HUES64 (cell line): ENCODE measurements around the gene TXNL1.

Experiments
- H3K27ac ChIP-seq: 2 replicates; pipeline ENCODE4 v1.7.0; 2013; ENCODE audit warnings: low read depth, low read length, inconsistent platforms
- H3K27me3 ChIP-seq: 2 replicates; pipeline ENCODE4 v1.6.1; 2013; ENCODE audit warnings: mild to moderate bottlenecking, low read length; ENCODE audit not compliant: insufficient read depth
- H3K36me3 ChIP-seq: 2 replicates; pipeline ENCODE4 v1.6.1; 2013; ENCODE audit warnings: mild to moderate bottlenecking, low read length; ENCODE audit not compliant: insufficient read depth
- H3K4me1 ChIP-seq: 2 replicates; pipeline ENCODE4 v1.6.1; 2013; ENCODE audit warnings: mild to moderate bottlenecking, low read length, moderate library complexity; ENCODE audit not compliant: insufficient read depth
- H3K4me3 ChIP-seq: 2 replicates; pipeline ENCODE4 v1.5.1; 2013; ENCODE audit warnings: mild to moderate bottlenecking, low read length, moderate library complexity
- H3K9ac ChIP-seq: 2 replicates; pipeline ENCODE4 v1.6.1; 2013; ENCODE audit warnings: mild to moderate bottlenecking, low read depth, low read length
- H3K9me3 ChIP-seq: 2 replicates; pipeline ENCODE4 v1.6.1; 2013; ENCODE audit warnings: low read depth, low read length; ENCODE audit not compliant: insufficient read depth
- WGBS: fragments of 150-250, 120-280 bp; methylation state at CpG from one replicate; pipeline ENCODE4 v1.1.7; 2013; ENCODE audit warnings: missing lambda C conversion rate; 5-methylcytosine and 5-hydroxymethylcytosine counted together

TXNL1 gene

GRCh38 chr18:56565046-56565445 is 73.3 kb downstream of the TXNL1 start:
- no peaks in the 10 kb centered on the region for H3K36me3 ChIP-seq
- no peaks in the 10 kb centered on the region for H3K9me3 ChIP-seq
- WGBS: 96% methylated on average over 6 of the region's 6 CpGs
- H3K9ac ChIP-seq: no peak overlapping the region
- H3K27me3 ChIP-seq: no peaks in the 10 kb centered on the region
- peaks cover 3% of the 10 kb centered on the region; the same call in 1 of the 2 replicates for H3K4me1 ChIP-seq
- H3K27ac ChIP-seq: no peak overlapping the region
- H3K4me3 ChIP-seq: no peak overlapping the region

- H3K9me3 ChIP-seq: no peaks in the 10 kb centered on the region
- 58% methylated on average over 7 of the region's 7 CpGs for WGBS
- H3K4me1 ChIP-seq: peaks cover 3% of the 10 kb centered on the region; the same call in 1 of the 2 replicates
These were observed 74.8 kb downstream of the TXNL1 start for GRCh38 chr18:56563568-56563967.

GRCh38 chr18:56562479-56562878 is 75.9 kb downstream of the TXNL1 start:
- Histone ChIP-seq H3K36me3 (no peaks in the 10 kb centered on the region), H3K27me3 (no peaks in the 10 kb centered on the region), H3K4me1 (peaks cover 3% of the 10 kb centered on the region; the same call in 1 of the 2 replicates), H3K9me3 (no peaks in the 10 kb centered on the region), H3K9ac (no peak overlapping the region), H3K27ac (no peak overlapping the region), H3K4me3 (no peak overlapping the region)
- WGBS: 55% methylated on average over 4 of the region's 5 CpGs

More at GRCh38 chr18:56563568-56563967, 74.8 kb downstream of the TXNL1 start:
- no peak overlapping the region for H3K27ac ChIP-seq
- H3K27me3 ChIP-seq: no peaks in the 10 kb centered on the region
- H3K4me3 ChIP-seq: no peak overlapping the region
- no peaks in the 10 kb centered on the region for H3K36me3 ChIP-seq
- no peak overlapping the region for H3K9ac ChIP-seq

GRCh38 chr18:56560992-56561391 is 77.4 kb downstream of the TXNL1 start:
- no peaks in the 10 kb centered on the region for H3K36me3 ChIP-seq
- H3K9ac ChIP-seq: no peak overlapping the region
- H3K27ac ChIP-seq: no peak overlapping the region
- peaks cover 3% of the 10 kb centered on the region; the same call in 1 of the 2 replicates for H3K4me1 ChIP-seq
- no peak overlapping the region for H3K4me3 ChIP-seq
- H3K27me3 ChIP-seq: no peaks in the 10 kb centered on the region
- no peaks in the 10 kb centered on the region for H3K9me3 ChIP-seq
- WGBS: 95% methylated on average over 2 of the region's 2 CpGs

GRCh38 chr18:56559044-56559443 is 79.3 kb downstream of the TXNL1 start:
- Histone ChIP-seq H3K36me3 (no peaks in the 10 kb centered on the region), H3K9me3 (no peaks in the 10 kb centered on the region), H3K27ac (no peak overlapping the region), H3K4me3 (no peak overlapping the region), H3K9ac (no peak overlapping the region), H3K4me1 (peaks cover 3% of the 10 kb centered on the region; the same call in 1 of the 2 replicates), H3K27me3 (no peaks in the 10 kb centered on the region)
- WGBS: 94% methylated on average over 6 of the region's 6 CpGs

GRCh38 chr18:56556907-56557306 is 81.5 kb downstream of the TXNL1 start:
- Histone ChIP-seq H3K27me3 (no peaks in the 10 kb centered on the region), H3K9me3 (no peaks in the 10 kb centered on the region), H3K4me3 (no peak overlapping the region), H3K36me3 (no peaks in the 10 kb centered on the region), H3K4me1 (no peaks in the 10 kb centered on the region), H3K27ac (no peak overlapping the region), H3K9ac (no peak overlapping the region)
- WGBS: 100% methylated on average over 1 of the region's 1 CpG

GRCh38 chr18:56550121-56550520 is 88.3 kb downstream of the TXNL1 start:
- no peaks in the 10 kb centered on the region for H3K27me3 ChIP-seq
- no peak overlapping the region for H3K9ac ChIP-seq
- H3K36me3 ChIP-seq: no peaks in the 10 kb centered on the region
- no peaks in the 10 kb centered on the region for H3K9me3 ChIP-seq
- no peaks in the 10 kb centered on the region for H3K4me1 ChIP-seq
- no peak overlapping the region for H3K27ac ChIP-seq
- 97% methylated on average over 4 of the region's 4 CpGs for WGBS
- H3K4me3 ChIP-seq: no peak overlapping the region
